Neural cell (in vitro differentiated cells): Measurements from ENCODE around the gene FCHSD2. TPM values are rescaled to one million over a fixed set of nuclear protein-coding genes. Genes with fewer than 3 reads are reported as not detected.
"Not testable (repeated sequence)": the region's sequence is repeated elsewhere in the genome, so short reads cannot be mapped to it uniquely, and the experiment has no call there.

Experiments used
- H2AFZ ChIP-seq: fragments of 200-600, 300-800 bp; sonication (generic), shearing (Covaris generic); 2 replicates; pipeline ENCODE4 v1.6.0; 2014; ENCODE audit warnings: low read depth, mild to moderate bottlenecking, antibody characterized with exemption, low read length, moderate library complexity
- H3F3A ChIP-seq: fragments of 200-600 bp; shearing (Covaris generic); 2 replicates; pipeline ENCODE4 v1.6.1; 2016; ENCODE audit warnings: mild to moderate bottlenecking, moderate library complexity, mixed read lengths, antibody characterized with exemption, low read length; ENCODE audit not compliant: insufficient read depth, poor library complexity, severe bottlenecking
- H3K27ac ChIP-seq: fragments of 200-600, 300-800 bp; sonication (generic), shearing (Covaris generic); 2 replicates; pipeline ENCODE4 v1.5.1; 2014; ENCODE audit warnings: mild to moderate bottlenecking, low read length, moderate library complexity
- H3K27me3 ChIP-seq: fragments of 300-800, 200-600 bp; sonication (generic), shearing (Covaris generic); 2 replicates; pipeline ENCODE4 v1.6.0; 2014; ENCODE audit warnings: mild to moderate bottlenecking, low read depth, low read length, moderate library complexity; ENCODE audit not compliant: insufficient read depth
- H3K36me3 ChIP-seq: fragments of 300-800, 200-600 bp; sonication (generic), shearing (Covaris generic); 2 replicates; pipeline ENCODE4 v1.5.1; 2014; ENCODE audit warnings: mild to moderate bottlenecking, antibody characterized with exemption, low read length, moderate library complexity; ENCODE audit not compliant: insufficient read depth
- H3K4me2 ChIP-seq: fragments of 300-800, 200-600 bp; sonication (generic), shearing (Covaris generic); 2 replicates; pipeline ENCODE4 v1.6.0; 2014; ENCODE audit warnings: mild to moderate bottlenecking, low read length
- H3K4me3 ChIP-seq: fragments of 300-800, 200-600 bp; sonication (generic), shearing (Covaris generic); 2 replicates; pipeline ENCODE4 v1.5.1; 2014; ENCODE audit warnings: mild to moderate bottlenecking, low read length, moderate library complexity
- H3K79me2 ChIP-seq: fragments of 200-600 bp; shearing (Covaris generic); replicated peaks from 2 replicates; pipeline ENCODE4 v1.6.0; 2014; ENCODE audit warnings: mild to moderate bottlenecking, low read length, moderate library complexity; ENCODE audit not compliant: insufficient read depth
- H3K9ac ChIP-seq: fragments of 300-800, 200-600 bp; sonication (generic), shearing (Covaris generic); 2 replicates; pipeline ENCODE4 v1.6.1; 2016; ENCODE audit warnings: mild to moderate bottlenecking, low read length, mixed read lengths
- H3K9me2 ChIP-seq: fragments of 200-600 bp; shearing (Covaris generic); 2 replicates; pipeline ENCODE4 v1.6.1; 2016; ENCODE audit warnings: mild to moderate bottlenecking, low read length, mixed read lengths; ENCODE audit not compliant: insufficient read depth
- H3K9me3 ChIP-seq: fragments of 200-600, 300-800 bp; sonication (generic), shearing (Covaris generic); 2 replicates; pipeline ENCODE4 v1.6.1; 2016; ENCODE audit warnings: mild to moderate bottlenecking, mixed run types, low read length, moderate library complexity, mixed read lengths
- H4K20me1 ChIP-seq: fragments of 200-600 bp; shearing (Covaris generic); 2 replicates; pipeline ENCODE4 v1.6.1; 2016; ENCODE audit warnings: mild to moderate bottlenecking, mixed run types; ENCODE audit not compliant: insufficient read depth
- EP300 ChIP-seq: fragments of 450-650 bp; conservative IDR thresholded peaks from 2 replicates; pipeline ENCODE4 v1.6.1; 2014; ENCODE audit warnings: antibody characterized with exemption, mild to moderate bottlenecking, moderate library complexity; ENCODE audit not compliant: poor library complexity, severe bottlenecking
- MXI1 ChIP-seq: fragments of 450-650 bp; conservative IDR thresholded peaks from 2 replicates; pipeline ENCODE4 v1.6.1; 2014; ENCODE audit warnings: antibody characterized with exemption, mild to moderate bottlenecking; ENCODE audit not compliant: poor library complexity, severe bottlenecking
- POLR2AphosphoS5 ChIP-seq: IDR thresholded peaks from 2 replicates; pipeline ENCODE4 v1.6.1; 2012
- RAD21 ChIP-seq: fragments of 450-650 bp; conservative IDR thresholded peaks from 2 replicates; pipeline ENCODE4 v1.6.1; 2014; ENCODE audit warnings: antibody characterized with exemption, mild to moderate bottlenecking, moderate library complexity
- REST ChIP-seq: IDR thresholded peaks from 2 replicates; pipeline ENCODE4 v1.6.1; 2012; ENCODE audit warnings: borderline replicate concordance
- SMC3 ChIP-seq: fragments of 450-650 bp; conservative IDR thresholded peaks from 2 replicates; pipeline ENCODE4 v1.6.1; 2014; ENCODE audit warnings: antibody characterized with exemption, mild to moderate bottlenecking, moderate library complexity; ENCODE audit not compliant: poor library complexity
- TAF1 ChIP-seq: IDR thresholded peaks from 2 replicates; pipeline ENCODE4 v1.6.1; 2012; ENCODE audit warnings: low read depth
- polyA plus RNA-seq: library from polyadenylated mRNA; depleted of rRNA; stranded (reverse); fragments of >200 nt; gene quantifications from 2 replicates; pipeline ENCODE4 v1.2.3, GENCODE V29; 2014
- TF ChIP-seq, protein P1 (sequence below): fragments of 450-650 bp; IDR thresholded peaks from 2 replicates; pipeline ENCODE4 v1.5.1; 2014; ENCODE audit warnings: antibody characterized with exemption, mild to moderate bottlenecking, moderate library complexity; ENCODE audit not compliant: poor library complexity, severe bottlenecking

Gene FCHSD2
- polyA plus RNA-seq, 1 donor from 2014 or later = 40.8 TPM

DNA sequence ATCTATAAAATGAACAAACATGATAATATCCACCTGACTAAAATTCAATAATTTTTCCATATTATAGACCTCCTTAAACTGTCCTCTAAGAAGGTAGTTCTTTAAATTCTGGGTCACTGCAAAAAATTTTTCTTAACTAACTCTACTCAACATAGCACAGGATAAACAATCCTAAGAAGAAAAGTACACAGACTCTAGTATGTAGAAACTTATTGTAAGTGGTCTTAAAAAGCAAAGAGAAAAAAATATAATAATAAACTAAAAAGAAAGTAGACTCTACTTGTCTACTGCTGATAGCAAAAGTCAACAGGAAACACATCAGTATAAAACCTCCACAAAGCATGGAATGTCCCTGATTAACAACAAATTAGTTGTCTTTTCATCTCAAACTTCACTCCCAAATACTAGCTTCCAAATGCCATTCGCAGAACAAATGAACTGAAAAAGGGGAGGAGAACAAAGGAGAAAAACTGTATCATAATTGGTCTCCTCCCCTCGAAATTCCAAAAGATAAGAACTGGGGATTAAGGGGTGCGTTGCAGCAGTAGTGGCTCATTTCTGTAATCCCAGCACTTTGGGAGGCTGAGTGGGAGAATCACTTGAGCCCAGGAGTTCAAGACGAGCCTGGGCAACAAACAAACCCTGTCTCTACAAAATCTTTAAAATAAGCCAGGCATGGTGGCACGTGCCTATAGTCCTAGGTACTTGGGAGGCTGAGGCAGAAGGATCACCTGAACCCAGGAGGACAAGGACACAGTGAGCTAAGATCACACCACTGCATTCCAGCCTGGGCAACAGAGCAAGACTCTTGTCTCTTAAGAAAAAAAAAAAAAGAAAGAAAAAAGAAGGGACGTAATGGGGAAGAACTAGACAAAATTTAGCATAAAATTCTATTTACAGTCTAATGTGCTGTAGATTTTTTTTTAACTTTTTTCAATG lies 6.5 kb downstream of the FCHSD2 start:
- TF ChIP-seq TAF1 = no peak
- TF ChIP-seq REST = no peak
- no peak overlapping the region for H3K9ac ChIP-seq
- no peaks in the 10 kb centered on the region for H3K9me3 ChIP-seq
- H3K79me2 ChIP-seq = peaks cover 51% of the 10 kb centered on the region
- H3K4me3 ChIP-seq = no peak overlapping the region
- no peak overlapping the region for H3K27ac ChIP-seq
- H3K4me2 ChIP-seq = no peak overlapping the region
- no peaks in the 10 kb centered on the region for H4K20me1 ChIP-seq
- peaks cover 1% of the 10 kb centered on the region for H3F3A ChIP-seq
- no peaks in the 10 kb centered on the region for H3K9me2 ChIP-seq
- H3K27me3 ChIP-seq = no peaks in the 10 kb centered on the region
- H2AFZ ChIP-seq = no peak overlapping the region
- H3K36me3 ChIP-seq = no peaks in the 10 kb centered on the region

DNA sequence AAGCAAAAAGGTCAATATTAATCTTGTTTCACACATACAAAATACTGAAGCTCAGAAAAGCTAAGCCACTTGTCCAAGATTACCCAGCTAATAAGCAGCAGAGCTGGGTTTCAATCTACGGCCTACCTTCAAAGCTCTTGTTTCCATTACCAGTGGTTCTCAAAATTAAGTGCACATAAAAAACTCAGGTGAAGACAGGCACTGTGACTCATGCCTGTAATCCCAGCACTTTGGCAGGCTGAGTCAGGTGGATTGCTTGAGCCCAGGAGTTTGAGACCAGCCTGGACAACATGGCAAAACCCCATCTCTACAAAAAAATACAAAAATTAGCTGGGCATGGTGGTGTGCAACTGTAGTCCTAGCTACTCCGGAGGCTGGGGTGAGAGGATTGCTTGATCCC lies 9.8 kb downstream of the FCHSD2 start:
- H2AFZ ChIP-seq, H3K9ac ChIP-seq, H3K9me3 ChIP-seq, H3F3A ChIP-seq, H3K9me2 ChIP-seq, H3K4me3 ChIP-seq, H3K27ac ChIP-seq, H3K27me3 ChIP-seq, H3K36me3 ChIP-seq, H3K4me2 ChIP-seq, H4K20me1 ChIP-seq: not testable (repeated sequence)
- peaks cover 25% of the 10 kb centered on the region for H3K79me2 ChIP-seq

GRCh38 chr11:73130181-73130580 lies 11.9 kb downstream of the FCHSD2 start:
- H3K4me2 ChIP-seq = no peak overlapping the region
- H3K27me3 ChIP-seq = no peaks in the 10 kb centered on the region
- no peaks in the 10 kb centered on the region for H4K20me1 ChIP-seq
- H3F3A ChIP-seq = no peaks in the 10 kb centered on the region
- H3K9me3 ChIP-seq = no peaks in the 10 kb centered on the region
- peaks cover 13% of the 10 kb centered on the region for H3K79me2 ChIP-seq
- no peaks in the 10 kb centered on the region for H3K36me3 ChIP-seq
- H3K9ac ChIP-seq = no peak overlapping the region
- TF ChIP-seq, protein P1, sequence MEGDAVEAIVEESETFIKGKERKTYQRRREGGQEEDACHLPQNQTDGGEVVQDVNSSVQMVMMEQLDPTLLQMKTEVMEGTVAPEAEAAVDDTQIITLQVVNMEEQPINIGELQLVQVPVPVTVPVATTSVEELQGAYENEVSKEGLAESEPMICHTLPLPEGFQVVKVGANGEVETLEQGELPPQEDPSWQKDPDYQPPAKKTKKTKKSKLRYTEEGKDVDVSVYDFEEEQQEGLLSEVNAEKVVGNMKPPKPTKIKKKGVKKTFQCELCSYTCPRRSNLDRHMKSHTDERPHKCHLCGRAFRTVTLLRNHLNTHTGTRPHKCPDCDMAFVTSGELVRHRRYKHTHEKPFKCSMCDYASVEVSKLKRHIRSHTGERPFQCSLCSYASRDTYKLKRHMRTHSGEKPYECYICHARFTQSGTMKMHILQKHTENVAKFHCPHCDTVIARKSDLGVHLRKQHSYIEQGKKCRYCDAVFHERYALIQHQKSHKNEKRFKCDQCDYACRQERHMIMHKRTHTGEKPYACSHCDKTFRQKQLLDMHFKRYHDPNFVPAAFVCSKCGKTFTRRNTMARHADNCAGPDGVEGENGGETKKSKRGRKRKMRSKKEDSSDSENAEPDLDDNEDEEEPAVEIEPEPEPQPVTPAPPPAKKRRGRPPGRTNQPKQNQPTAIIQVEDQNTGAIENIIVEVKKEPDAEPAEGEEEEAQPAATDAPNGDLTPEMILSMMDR = no peak
- TF ChIP-seq REST (no peak), MXI1 (no peak), RAD21 (no peak), POLR2AphosphoS5 (no peak), EP300 (no peak), SMC3 (no peak)
- no peak overlapping the region for H2AFZ ChIP-seq
- no peak overlapping the region for H3K4me3 ChIP-seq
- H3K9me2 ChIP-seq = no peaks in the 10 kb centered on the region
- no peak overlapping the region for H3K27ac ChIP-seq
